HEK293T (cell line): ENCODE measurements around the gene SART1.

Experiments used
- CTCF ChIA-PET: fragments of 350-600 bp; formaldehyde crosslinking; extraction: SDS; loops from one replicate; lab custom pipeline; 2021; ENCODE audit warnings: antibody characterized with exemption, inconsistent platforms; lab: Yijun Ruan, JAX
- POLR2A ChIA-PET: fragments of 350-600 bp; formaldehyde crosslinking; extraction: SDS; loops from one replicate; lab custom pipeline; 2020; ENCODE audit warnings: antibody characterized with exemption, inconsistent platforms; lab: Yijun Ruan, JAX
- DNase-seq: peaks from one replicate; pipeline ENCODE4 v3.0.0; 2012; ENCODE audit warnings: mixed read lengths; ENCODE audit errors: extremely low spot score
- ARNT ChIP-seq: fragments of 450-650 bp; IDR thresholded peaks from 2 replicates; pipeline ENCODE4 v1.6.1; 2017; ENCODE audit warnings: mild to moderate bottlenecking
- BHLHE40 ChIP-seq: fragments of 450-650 bp; IDR thresholded peaks from 2 replicates; pipeline ENCODE4 v1.6.1; 2016; ENCODE audit warnings: mild to moderate bottlenecking, moderate library complexity, borderline replicate concordance
- CTBP1 ChIP-seq: fragments of 450-650 bp; IDR thresholded peaks from 2 replicates; pipeline ENCODE4 v1.6.1; 2016; ENCODE audit warnings: borderline replicate concordance
- ELF4 ChIP-seq: fragments of 450-650 bp; IDR thresholded peaks from 2 replicates; pipeline ENCODE4 v1.6.1; 2017; ENCODE audit warnings: antibody characterized with exemption
- FOXA1 ChIP-seq: fragments of 450-650 bp; IDR thresholded peaks from 2 replicates; pipeline ENCODE4 v1.6.1; 2016; ENCODE audit warnings: mild to moderate bottlenecking
- FOXK2 ChIP-seq: fragments of 450-650 bp; IDR thresholded peaks from 2 replicates; pipeline ENCODE4 v1.6.1; 2016; ENCODE audit warnings: mild to moderate bottlenecking
- FOXM1 ChIP-seq: fragments of 450-650 bp; IDR thresholded peaks from 2 replicates; pipeline ENCODE4 v1.6.1; 2017; ENCODE audit warnings: mild to moderate bottlenecking, borderline replicate concordance
- HDGF ChIP-seq: fragments of 450-650 bp; IDR thresholded peaks from 2 replicates; pipeline ENCODE4 v1.6.1; 2017; ENCODE audit warnings: antibody characterized with exemption, borderline replicate concordance
- L3MBTL2 ChIP-seq: fragments of 450-650 bp; conservative IDR thresholded peaks from 2 replicates; pipeline ENCODE4 v1.6.1; 2016; ENCODE audit warnings: mild to moderate bottlenecking
- LEF1 ChIP-seq: fragments of 450-650 bp; IDR thresholded peaks from 2 replicates; pipeline ENCODE4 v1.6.1; 2017; ENCODE audit warnings: mild to moderate bottlenecking, borderline replicate concordance
- NFRKB ChIP-seq: fragments of 450-650 bp; IDR thresholded peaks from 2 replicates; pipeline ENCODE4 v1.6.1; 2016; ENCODE audit warnings: mild to moderate bottlenecking, moderate library complexity
- SP1 ChIP-seq: fragments of 450-650 bp; IDR thresholded peaks from 2 replicates; pipeline ENCODE4 v1.6.1; 2017
- SUZ12 ChIP-seq: fragments of 450-650 bp; IDR thresholded peaks from 2 replicates; pipeline ENCODE4 v1.6.1; 2016; ENCODE audit warnings: mild to moderate bottlenecking
- TARDBP ChIP-seq: fragments of 450-650 bp; IDR thresholded peaks from 2 replicates; pipeline ENCODE4 v1.6.1; 2016
- ZNF384 ChIP-seq: fragments of 450-650 bp; IDR thresholded peaks from 2 replicates; pipeline ENCODE4 v1.6.1; 2016
- TF ChIP-seq, protein P1 (sequence below): fragments of 450-650 bp; IDR thresholded peaks from 2 replicates; pipeline ENCODE4 v1.6.1; 2016

The SART1 gene

DNA sequence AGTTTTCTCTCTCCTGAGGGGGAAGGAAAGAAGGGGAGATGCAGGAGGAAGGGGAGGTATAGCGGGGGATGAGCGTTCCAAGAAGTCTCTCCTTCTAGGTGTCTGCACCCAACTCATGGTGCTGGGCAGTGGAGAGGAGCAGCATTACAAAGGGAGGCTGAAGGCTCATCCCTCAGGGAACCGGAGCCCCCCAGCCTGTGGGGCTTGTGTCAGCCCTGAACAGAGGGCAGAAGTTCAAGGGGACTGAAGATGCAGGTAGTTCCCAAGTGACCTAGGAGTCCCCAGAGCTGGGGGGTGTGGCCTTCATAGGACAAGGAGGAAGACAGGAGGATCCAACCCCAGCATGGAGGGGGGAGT lies 44.5 kb upstream of the SART1 start:
- ChIA-PET CTCF (interaction anchor here (0.6 kb wide), 1 partner anchor 206 kb away, joined by 3 read pairs; no protein-coding TSS in a partner anchor), POLR2A (interaction anchor here (1.4 to 1.7 kb wide), 2 partner anchors 28 to 57 kb away, joined by 7 to 10 read pairs; partner anchors contain the start of genes FIBP and MUS81)
- no peak for DNase-seq
- TF ChIP-seq ARNT: no peak
- TF ChIP-seq, protein P1, sequence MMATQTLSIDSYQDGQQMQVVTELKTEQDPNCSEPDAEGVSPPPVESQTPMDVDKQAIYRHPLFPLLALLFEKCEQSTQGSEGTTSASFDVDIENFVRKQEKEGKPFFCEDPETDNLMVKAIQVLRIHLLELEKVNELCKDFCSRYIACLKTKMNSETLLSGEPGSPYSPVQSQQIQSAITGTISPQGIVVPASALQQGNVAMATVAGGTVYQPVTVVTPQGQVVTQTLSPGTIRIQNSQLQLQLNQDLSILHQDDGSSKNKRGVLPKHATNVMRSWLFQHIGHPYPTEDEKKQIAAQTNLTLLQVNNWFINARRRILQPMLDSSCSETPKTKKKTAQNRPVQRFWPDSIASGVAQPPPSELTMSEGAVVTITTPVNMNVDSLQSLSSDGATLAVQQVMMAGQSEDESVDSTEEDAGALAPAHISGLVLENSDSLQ: no peak

DNA sequence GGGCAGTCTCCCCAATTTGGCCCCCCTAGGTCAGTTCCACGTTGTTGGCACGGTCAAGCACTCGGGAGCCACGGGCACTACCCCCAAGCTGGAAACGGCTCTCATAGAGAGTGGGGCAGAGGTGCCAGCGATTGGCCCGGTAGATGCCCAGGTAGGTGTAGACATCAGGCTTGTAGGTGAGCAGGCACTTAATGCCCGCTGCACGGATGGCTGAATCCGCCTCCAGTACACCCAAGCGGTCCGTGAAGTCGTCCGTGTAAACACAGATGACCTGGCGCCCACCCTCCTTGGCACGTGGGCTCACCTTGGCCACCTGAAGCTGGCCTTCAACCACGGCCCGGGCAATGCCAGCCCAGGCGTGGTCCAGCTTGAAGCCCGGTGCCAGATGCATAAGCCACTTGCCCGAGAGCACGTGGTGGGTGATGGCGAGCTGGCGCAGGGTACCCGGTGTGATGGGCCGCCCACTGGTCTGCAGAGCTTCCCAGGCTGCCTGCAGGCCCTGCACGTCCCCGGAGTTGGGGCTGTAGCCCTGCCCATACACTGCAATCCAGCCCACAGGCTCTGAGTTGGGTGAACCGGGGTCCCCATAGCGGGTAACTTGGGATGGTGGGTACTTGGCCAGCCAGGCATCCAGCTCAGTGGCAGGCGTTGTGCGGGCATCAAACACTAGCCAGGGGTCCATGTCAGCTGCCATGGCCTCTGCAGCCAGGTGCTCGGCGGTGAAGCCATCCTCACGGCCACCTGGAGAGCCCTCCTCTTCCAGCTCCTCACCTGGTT lies 43.9 kb upstream of the SART1 start:
- ChIA-PET POLR2A (interaction anchor here (1.0 to 1.7 kb wide), 4 partner anchors 24 to 58 kb away, joined by 3 to 11 read pairs (median 8); partner anchors contain the start of genes CCDC85B, FIBP and MUS81), CTCF (interaction anchor here (0.6 kb wide), 1 partner anchor 207 kb away, joined by 3 read pairs; no protein-coding TSS in a partner anchor)
- no peak for DNase-seq
- TF ChIP-seq, protein P1: no peak
- TF ChIP-seq ZNF384: no peak
- TF ChIP-seq SUZ12: no peak
- no peak for TF ChIP-seq FOXA1
- no peak for TF ChIP-seq CTBP1
- TF ChIP-seq FOXK2: no peak

DNA sequence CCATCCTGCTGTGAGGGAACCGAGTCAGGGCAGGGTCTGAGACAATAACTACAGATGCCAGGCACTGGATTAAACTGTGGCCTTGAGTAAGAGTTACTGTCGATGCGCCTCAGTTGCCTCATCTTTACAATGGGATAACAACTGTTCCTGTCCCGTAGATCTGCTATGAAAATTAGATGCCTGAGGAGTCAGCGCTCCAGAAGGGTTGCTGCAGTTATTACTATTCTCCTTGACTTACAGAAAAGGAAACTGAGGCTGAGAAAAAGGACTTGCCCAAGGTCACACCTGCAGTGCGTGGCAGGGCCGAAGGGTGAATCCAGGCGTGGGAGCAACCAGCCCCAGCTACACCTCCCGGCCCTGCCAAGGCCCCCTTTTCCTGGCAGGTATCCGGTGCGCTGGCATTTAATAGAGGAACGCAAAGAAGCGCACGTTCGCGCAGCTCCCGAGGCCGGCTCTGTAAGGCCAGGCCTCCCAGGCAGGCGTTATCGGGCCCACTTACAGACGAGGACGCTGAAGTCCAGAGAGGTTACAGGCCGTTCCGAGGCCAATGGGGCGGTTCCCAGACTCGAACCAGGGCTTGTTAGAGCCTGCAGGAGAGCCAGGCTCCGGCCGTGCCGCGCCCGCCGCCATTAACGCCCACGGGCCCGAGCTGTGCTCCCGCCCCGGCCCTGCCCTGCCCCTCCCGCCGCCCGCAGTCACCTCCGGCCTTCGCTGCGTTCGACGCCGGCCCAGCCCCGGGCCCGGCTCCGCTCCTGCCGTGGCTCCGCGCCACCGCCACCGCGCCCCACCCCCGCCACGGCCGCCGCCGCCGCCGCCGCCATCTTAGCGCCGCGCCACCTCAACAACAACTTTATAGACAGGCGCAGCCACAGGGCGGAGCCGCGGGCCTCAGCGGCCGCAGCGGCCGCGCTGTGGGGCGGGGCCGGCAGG lies 43.1 kb upstream of the SART1 start, which contains the start of gene C11orf68:
Gene C11orf68, minus strand, starts transcription at position 852 of the 930 bp plus-strand sequence. Its CDS starts 31 bp downstream, at position 821.
- TF ChIP-seq FOXM1 (no peak), L3MBTL2 (peak; percentile 36; the same call in 1 of the 2 replicates)
- DNase-seq: peak; percentile 38

DNA sequence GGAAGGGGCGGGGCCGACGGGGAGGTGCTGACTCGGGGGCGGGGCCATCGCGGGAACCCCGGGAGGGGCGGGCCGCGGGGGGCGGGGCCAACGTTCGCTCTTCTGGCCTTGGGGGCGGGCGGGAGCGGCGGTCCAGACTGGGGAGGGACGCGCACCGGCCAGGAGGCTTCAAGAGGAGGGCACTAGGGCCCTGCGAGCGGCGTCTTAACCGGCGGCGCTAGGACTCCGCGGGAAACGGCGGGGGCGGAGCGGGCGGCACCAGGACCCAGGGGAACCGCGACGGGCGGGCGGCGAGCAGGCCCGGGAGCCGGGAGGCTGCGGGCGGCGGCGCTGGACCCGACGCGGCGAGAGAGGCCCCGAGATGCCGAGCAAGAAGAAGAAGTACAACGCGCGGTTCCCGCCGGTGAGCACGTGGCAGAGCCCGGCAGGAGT lies 42.4 kb upstream of the SART1 start, which contains the start of gene DRAP1:
Gene DRAP1, plus strand, starts transcription at position 286 of the 432 bp plus-strand sequence. Its CDS starts 76 bp downstream, at position 362.
- CTCF ChIA-PET: no interaction called here

More for the DNA sequence above, 43.1 kb upstream of the SART1 start, which contains the start of gene C11orf68:
- ChIA-PET CTCF (no interaction called here), POLR2A (interaction anchor here (1.0 to 1.7 kb wide), 4 partner anchors 24 to 59 kb away, joined by 3 to 11 read pairs (median 8); partner anchors contain the start of genes CCDC85B, FIBP and MUS81)

DNA sequence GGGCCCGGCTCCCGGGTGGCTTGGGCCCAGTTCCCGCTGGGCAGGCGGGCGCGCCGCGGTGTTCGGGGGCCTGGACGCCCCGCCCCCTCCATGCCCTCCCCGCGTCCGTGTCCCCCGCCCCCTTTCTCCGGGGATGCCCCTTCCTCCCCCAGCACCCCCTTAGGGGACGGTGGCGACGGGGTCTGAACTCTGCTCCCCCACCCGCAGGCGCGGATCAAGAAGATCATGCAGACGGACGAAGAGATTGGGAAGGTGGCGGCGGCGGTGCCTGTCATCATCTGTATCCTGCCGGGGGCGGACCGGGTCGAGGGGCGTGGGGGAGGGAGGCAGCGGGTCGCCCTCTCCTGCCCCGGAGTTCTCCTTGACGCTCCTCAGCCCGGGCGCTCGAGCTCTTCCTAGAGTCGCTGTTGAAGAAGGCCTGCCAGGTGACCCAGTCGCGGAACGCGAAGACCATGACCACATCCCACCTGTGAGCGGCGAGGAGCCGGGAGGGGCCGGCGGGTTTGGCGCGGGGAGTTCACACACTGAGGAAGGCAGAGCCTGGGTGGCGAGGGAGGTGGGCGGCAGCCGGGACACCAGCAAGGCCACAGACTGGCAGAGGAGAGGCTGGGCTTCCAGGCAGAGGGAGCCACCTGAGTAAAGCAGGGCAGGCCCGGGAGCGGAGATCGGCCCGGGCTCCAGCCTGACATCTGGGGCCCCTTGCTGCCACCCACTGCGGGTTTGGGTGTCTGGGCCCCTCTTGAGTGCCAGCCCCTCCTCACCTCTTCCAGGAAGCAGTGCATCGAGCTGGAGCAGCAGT lies 41.8 kb upstream of the SART1 start:
- peak; percentile 28 for DNase-seq
- ChIA-PET POLR2A (no interaction called here), CTCF (no interaction called here)
- TF ChIP-seq ZNF384: no peak
- TF ChIP-seq FOXA1: no peak
- TF ChIP-seq L3MBTL2: peak; percentile 42
- no peak for TF ChIP-seq TARDBP
- no peak for TF ChIP-seq HDGF

More for the DNA sequence above, 42.4 kb upstream of the SART1 start, which contains the start of gene DRAP1:
- TF ChIP-seq ELF4 (no peak), CTBP1 (no peak), ARNT (peak; percentile 89), LEF1 (peak; percentile 86; the same call in 1 of the 2 replicates), FOXM1 (peak; percentile 100), L3MBTL2 (no peak), FOXK2 (no peak), ZNF384 (no peak), HDGF (no peak), SUZ12 (no peak), SP1 (no peak), NFRKB (no peak)
- peak; percentile 99 for DNase-seq
- POLR2A ChIA-PET: no interaction called here

DNA sequence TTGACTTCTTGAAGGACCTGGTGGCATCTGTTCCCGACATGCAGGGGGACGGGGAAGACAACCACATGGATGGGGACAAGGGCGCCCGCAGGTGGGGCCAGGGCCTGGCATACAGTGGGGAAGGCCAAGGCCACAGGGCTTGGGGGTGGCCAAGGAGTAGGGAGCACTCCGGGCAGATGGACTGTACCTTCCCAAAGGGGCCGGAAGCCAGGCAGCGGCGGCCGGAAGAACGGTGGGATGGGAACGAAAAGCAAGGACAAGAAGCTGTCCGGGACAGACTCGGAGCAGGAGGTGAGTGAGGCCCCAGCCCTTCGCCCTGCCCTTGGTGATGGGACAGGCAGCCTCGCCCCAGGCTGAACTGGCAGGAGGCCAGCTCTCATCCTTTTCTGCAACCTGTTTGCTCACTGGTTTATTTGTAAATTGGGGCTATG lies 41.1 kb upstream of the SART1 start:
- ChIA-PET POLR2A (no interaction called here), CTCF (no interaction called here)
- TF ChIP-seq, protein P1: no peak
- no peak for TF ChIP-seq L3MBTL2
- no peak for TF ChIP-seq LEF1
- no peak for TF ChIP-seq ELF4
- TF ChIP-seq SP1: no peak
- no peak for TF ChIP-seq HDGF
- TF ChIP-seq BHLHE40: no peak
- no peak for TF ChIP-seq SUZ12
- TF ChIP-seq CTBP1: no peak
- no peak for TF ChIP-seq TARDBP
- TF ChIP-seq FOXM1: no peak
- no peak for TF ChIP-seq NFRKB
- no peak for TF ChIP-seq ARNT
- TF ChIP-seq FOXK2: no peak
- no peak for TF ChIP-seq ZNF384
- no peak for TF ChIP-seq FOXA1
- no peak for DNase-seq
